MCF 10A (cell line): ENCODE measurements around the gene SDK1. TPM values are rescaled to one million over a fixed set of nuclear protein-coding genes. Genes with fewer than 3 reads are reported as not detected.

Experiments used
- BruUV-seq: library from RNA; stranded (reverse); fragments of 400-500 nt; replicated peaks from 2 replicates; lab custom pipeline; 2021; lab: Mats Ljungman, UMichigan
- CTCF ChIA-PET: fragments of 300-600 bp; sonication (Branson Sonifier 250); formaldehyde crosslinking; extraction: SDS; loops from one replicate; lab custom pipeline; 2021; ENCODE audit warnings: antibody characterized with exemption, inconsistent platforms; lab: Yijun Ruan, JAX
- POLR2A ChIA-PET: fragments of 300-600, 350-650 bp; sonication (Branson Sonifier 250); formaldehyde crosslinking; extraction: SDS; loops from one replicate; lab custom pipeline; 2020; ENCODE audit warnings: antibody characterized with exemption, inconsistent platforms; lab: Yijun Ruan, JAX
- DNase-seq: peaks from one replicate; pipeline ENCODE4 v3.0.0-alpha.2; 2018; ENCODE audit not compliant: unreplicated experiment
- H3K27ac Mint-ChIP-seq: one replicate; pipeline ENCODE4 v1.8.0; 2022; ENCODE audit warnings: mild to moderate bottlenecking, low read depth, mixed read lengths; ENCODE audit not compliant: unreplicated experiment
- H3K27me3 Mint-ChIP-seq: one replicate; pipeline ENCODE4 v1.8.0; 2022; ENCODE audit warnings: mixed read lengths; ENCODE audit not compliant: insufficient read depth, unreplicated experiment
- H3K36me3 Mint-ChIP-seq: one replicate; pipeline ENCODE4 v1.8.0; 2022; ENCODE audit warnings: mild to moderate bottlenecking, moderate library complexity, mixed read lengths; ENCODE audit not compliant: insufficient read depth, unreplicated experiment
- H3K4me1 Mint-ChIP-seq: one replicate; pipeline ENCODE4 v1.8.0; 2022; ENCODE audit warnings: mixed read lengths; ENCODE audit not compliant: insufficient read depth, unreplicated experiment
- H3K4me3 Mint-ChIP-seq: one replicate; pipeline ENCODE4 v1.8.0; 2022; ENCODE audit warnings: mild to moderate bottlenecking, moderate library complexity, mixed read lengths; ENCODE audit not compliant: unreplicated experiment
- H3K9me3 Mint-ChIP-seq: one replicate; pipeline ENCODE4 v1.8.0; 2022; ENCODE audit warnings: mixed read lengths; ENCODE audit not compliant: unreplicated experiment
- CTCF ChIP-seq: fragments of 200-600 bp; IDR thresholded peaks from one replicate; pipeline ENCODE4 v1.8.0; 2022; ENCODE audit warnings: antibody characterized with exemption, mild to moderate bottlenecking; ENCODE audit not compliant: unreplicated experiment
- intact Hi-C: fragments of 100-400 bp; cut with micrococcal nuclease; formaldehyde crosslinking; loops from 2 replicates; pipeline ENCODE4 v1.14.1; 2022
- total RNA-seq: library from RNA; stranded (reverse); gene quantifications from 2 replicates; pipeline ENCODE4 v1.2.3, GENCODE V29; 2022

Gene SDK1
- total RNA-seq, 1 experiment from 2014 or later = 3.3 TPM

DNA sequence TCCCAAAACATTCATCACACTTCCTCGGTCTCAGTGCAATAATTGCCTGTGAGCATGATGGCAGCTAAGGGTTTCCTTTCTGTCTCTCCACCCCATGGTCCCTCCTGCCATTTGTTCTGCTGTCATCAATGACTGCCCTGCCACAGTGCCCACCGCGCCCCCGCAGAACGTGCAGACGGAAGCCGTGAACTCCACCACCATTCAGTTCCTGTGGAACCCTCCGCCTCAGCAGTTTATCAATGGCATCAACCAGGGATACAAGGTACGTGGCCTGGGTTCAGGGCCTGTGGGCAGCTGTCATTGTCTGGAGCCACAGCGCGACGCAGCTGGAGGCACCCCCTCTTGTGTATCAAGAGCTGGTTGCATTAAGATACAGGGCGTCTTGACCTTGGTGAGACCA is 748.1 kb downstream of the SDK1 start:
- Mint-ChIP-seq H3K27ac (no peak overlapping the region), H3K4me1 (peaks cover 2% of the 10 kb centered on the region), H3K27me3 (no peaks in the 10 kb centered on the region), H3K9me3 (no peaks in the 10 kb centered on the region), H3K4me3 (no peak overlapping the region), H3K36me3 (no peaks in the 10 kb centered on the region)
- DNase-seq = no peak
- POLR2A ChIA-PET = no interaction called here
- no peak for TF ChIP-seq CTCF
- BruUV-seq = no TSS peak
- intact Hi-C loops = no loop called here
- CTCF ChIA-PET = interaction anchor here (0.5 kb wide), 1 partner anchor 36 kb away, joined by 3 read pairs; no protein-coding TSS in a partner anchor

DNA sequence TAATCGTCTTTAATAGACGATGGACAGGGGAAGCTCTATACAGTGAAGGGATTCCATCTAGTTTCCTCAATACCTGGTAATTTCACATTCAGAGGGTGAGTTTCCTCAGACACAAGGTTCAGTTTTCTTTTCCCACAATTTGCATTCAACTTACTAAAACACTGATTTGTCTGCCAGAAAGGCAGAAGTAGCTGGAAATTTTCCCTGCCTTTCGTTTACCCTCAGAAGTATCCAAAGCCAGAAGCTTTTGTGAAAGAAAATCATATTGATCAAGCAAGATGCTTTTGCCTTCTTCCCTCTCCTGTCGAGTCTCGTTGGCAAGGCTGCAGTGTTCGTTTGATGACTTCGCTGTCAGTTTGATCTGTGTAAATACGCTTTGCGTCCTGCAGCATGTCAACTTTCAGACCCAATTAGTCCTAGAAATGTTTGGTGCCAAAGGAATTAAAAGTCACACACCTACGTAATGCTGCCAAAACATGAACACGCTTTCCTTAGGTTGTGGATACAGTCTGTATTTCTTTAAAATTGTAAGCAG is 749.1 kb downstream of the SDK1 start:
- POLR2A ChIA-PET = no interaction called here
- no peaks in the 10 kb centered on the region for H3K27me3 Mint-ChIP-seq
- no peak overlapping the region for H3K27ac Mint-ChIP-seq
- no peaks in the 10 kb centered on the region for H3K36me3 Mint-ChIP-seq
- CTCF ChIA-PET = interaction anchor here (0.6 kb wide), 1 partner anchor 10 kb away, joined by 3 read pairs; no protein-coding TSS in a partner anchor
- no peak for TF ChIP-seq CTCF
- intact Hi-C loops = no loop called here
- H3K4me3 Mint-ChIP-seq = no peak overlapping the region
- H3K9me3 Mint-ChIP-seq = peaks cover under 1% of the 10 kb centered on the region
- no TSS peak for BruUV-seq
- DNase-seq = no peak
- peaks cover 9% of the 10 kb centered on the region for H3K4me1 Mint-ChIP-seq

GRCh38 chr7:4051696-4052095 is 750.6 kb downstream of the SDK1 start:
- no peaks in the 10 kb centered on the region for H3K27me3 Mint-ChIP-seq
- intact Hi-C loops = no loop called here
- no peaks in the 10 kb centered on the region for H3K36me3 Mint-ChIP-seq
- no TSS peak for BruUV-seq
- peaks cover 9% of the 10 kb centered on the region for H3K4me1 Mint-ChIP-seq
- H3K4me3 Mint-ChIP-seq = no peak overlapping the region
- no peak overlapping the region for H3K27ac Mint-ChIP-seq
- ChIA-PET POLR2A (no interaction called here), CTCF (interaction anchor here (0.6 to 0.7 kb wide), 2 partner anchors 490 to 762 kb away, joined by 3 to 4 read pairs; no protein-coding TSS in a partner anchor)
- peaks cover 7% of the 10 kb centered on the region for H3K9me3 Mint-ChIP-seq
- no peak for TF ChIP-seq CTCF
- no peak for DNase-seq

- CTCF ChIA-PET = interaction anchor here (0.6 to 0.7 kb wide), 3 partner anchors 105 to 763 kb away, joined by 3 to 4 read pairs (median 3); no protein-coding TSS in a partner anchor
Observed at GRCh38 chr7:4052130-4052529, 751.1 kb downstream of the SDK1 start.

More at GRCh38 chr7:4052130-4052529, 751.1 kb downstream of the SDK1 start:
- H3K4me1 Mint-ChIP-seq = peaks cover 9% of the 10 kb centered on the region
- TF ChIP-seq CTCF = no peak
- no peaks in the 10 kb centered on the region for H3K36me3 Mint-ChIP-seq
- no peaks in the 10 kb centered on the region for H3K27me3 Mint-ChIP-seq
- BruUV-seq = no TSS peak
- H3K9me3 Mint-ChIP-seq = peaks cover 7% of the 10 kb centered on the region
- POLR2A ChIA-PET = no interaction called here
- intact Hi-C loops = no loop called here
- no peak overlapping the region for H3K4me3 Mint-ChIP-seq
- H3K27ac Mint-ChIP-seq = no peak overlapping the region
- DNase-seq = no peak
